H1 (cell line): ENCODE results near the gene FAM181A. TPM values are rescaled to one million over a fixed set of nuclear protein-coding genes. Genes with fewer than 3 reads are reported as not detected.

ENCODE experiments used
- CTCF ChIA-PET: fragments of 300-600 bp; sonication (Branson Sonifier 250); formaldehyde crosslinking; loops from one replicate; lab custom pipeline; 2021; ENCODE audit not compliant: partially characterized antibody; lab: Charles Lee
- POLR2A ChIA-PET: fragments of 300-600 bp; sonication (Branson Sonifier 250); formaldehyde crosslinking; loops from one replicate; lab custom pipeline; 2021; ENCODE audit warnings: inconsistent platforms; ENCODE audit not compliant: partially characterized antibody; lab: Charles Lee
- DNase-seq, 2 experiments: peaks; one replicate each; pipeline versions ENCODE4 v3.0.0 to v3.0.0-alpha.2; 2010 to 2022; ENCODE audit warnings: low spot score in 2 of 2, low read depth in 1 of 2, mixed read lengths in 1 of 2
- FAIRE-seq: peaks from 2 replicates; lab custom pipeline; 2011; peaks lifted over from hg19 to GRCh38; lab: Jason Lieb, UNC
- H2AFZ ChIP-seq: 2 replicates; pipeline ENCODE4 v1.8.1; 2012; ENCODE audit warnings: low read length, inconsistent platforms
- H2AK5ac ChIP-seq: 2 replicates; pipeline ENCODE4 v1.6.1; 2013; ENCODE audit warnings: low read depth, low read length
- H2BK120ac ChIP-seq: replicated peaks from 2 replicates; pipeline ENCODE3; 2013; ENCODE audit warnings: low read depth, low read length, inconsistent platforms
- H2BK12ac ChIP-seq: 2 replicates; pipeline ENCODE4 v1.6.1; 2013; ENCODE audit warnings: low read depth, low read length
- H2BK15ac ChIP-seq: 2 replicates; pipeline ENCODE4 v1.6.1; 2013; ENCODE audit warnings: low read length
- H2BK20ac ChIP-seq: 2 replicates; pipeline ENCODE4 v1.6.1; 2013; ENCODE audit warnings: low read length
- H2BK5ac ChIP-seq: 2 replicates; pipeline ENCODE4 v1.6.1; 2013; ENCODE audit warnings: low read depth, low read length
- H3K14ac ChIP-seq: 2 replicates; pipeline ENCODE4 v1.6.1; 2013; ENCODE audit warnings: inconsistent platforms; ENCODE audit not compliant: insufficient read length
- H3K18ac ChIP-seq: 2 replicates; pipeline ENCODE4 v1.6.1; 2013; ENCODE audit warnings: low read length; ENCODE audit errors: extremely low read depth
- H3K23ac ChIP-seq: 2 replicates; pipeline ENCODE4 v1.6.1; 2013; ENCODE audit warnings: inconsistent platforms; ENCODE audit not compliant: insufficient read length
- H3K23me2 ChIP-seq: 2 replicates; pipeline ENCODE4 v1.6.1; 2013; ENCODE audit warnings: low read depth, low read length
- H3K27ac ChIP-seq: 2 replicates; pipeline ENCODE4 v1.6.1; 2011; ENCODE audit warnings: low read depth, low read length, inconsistent platforms
- H3K27me3 ChIP-seq, 4 experiments: replicated peaks in 1 of 4; 1 replicate in 1 of 4; 2 replicates in 3 of 4; pipeline versions ENCODE4 v1.6.1 to v1.8.1; 2011 to 2013; ENCODE audit warnings: low read length in 3 of 4, mild to moderate bottlenecking in 3 of 4, inconsistent platforms in 2 of 4, mixed read lengths in 2 of 4, moderate library complexity in 1 of 4; ENCODE audit not compliant: control insufficient read depth in 3 of 4, insufficient read depth in 3 of 4; ENCODE audit errors: extremely low read depth in 1 of 4
- H3K36me3 ChIP-seq, 4 experiments: 2 replicates each; pipeline versions ENCODE4 v1.6.1 to v1.8.1; 2011 to 2013; ENCODE audit warnings: mild to moderate bottlenecking in 4 of 4, low read length in 3 of 4, moderate library complexity in 2 of 4, control low read depth in 1 of 4, inconsistent platforms in 1 of 4; ENCODE audit not compliant: insufficient read depth in 4 of 4, control insufficient read depth in 2 of 4
- H3K4ac ChIP-seq: replicated peaks from 2 replicates; pipeline ENCODE3; 2013; ENCODE audit warnings: low read length, low read depth, mixed read lengths, inconsistent platforms; ENCODE audit not compliant: insufficient read length
- H3K4me1 ChIP-seq, 4 experiments: replicated peaks in 1 of 4; 1 replicate in 1 of 4; 2 replicates in 3 of 4; pipeline versions ENCODE4 v1.6.1 to v1.8.1; 2011 to 2013; ENCODE audit warnings: low read length in 3 of 4, inconsistent platforms in 2 of 4, mixed read lengths in 1 of 4; ENCODE audit not compliant: insufficient read depth in 4 of 4, control insufficient read depth in 3 of 4
- H3K4me2 ChIP-seq, 2 experiments: 2 replicates each; pipeline versions ENCODE4 v1.6.1 to v1.8.1; 2011 to 2013; ENCODE audit warnings: low read depth in 2 of 2, low read length in 2 of 2, control low read depth in 1 of 2, inconsistent platforms in 1 of 2, mild to moderate bottlenecking in 1 of 2; ENCODE audit not compliant: insufficient read depth in 1 of 2
- H3K4me3 ChIP-seq, 4 experiments: fragments of 200-600, 300-600 bp in 1 of 4; sonication (generic), shearing (Covaris generic), sonication (Bioruptor Twin) in 1 of 4; 2 replicates each; pipeline versions ENCODE4 v1.5.1 to v1.8.1; 2011 to 2016; ENCODE audit warnings: low read length in 4 of 4, low read depth in 3 of 4, control low read depth in 2 of 4, inconsistent platforms in 2 of 4, mild to moderate bottlenecking in 2 of 4, mixed read lengths in 1 of 4, moderate library complexity in 1 of 4; ENCODE audit not compliant: insufficient read depth in 2 of 4; ENCODE audit errors: extremely low read depth in 1 of 4
- H3K56ac ChIP-seq: replicated peaks from 2 replicates; pipeline ENCODE3; 2013; ENCODE audit warnings: low read depth, mild to moderate bottlenecking, mixed read lengths, low read length, inconsistent platforms; ENCODE audit not compliant: insufficient read length
- H3K79me1 ChIP-seq: 2 replicates; pipeline ENCODE4 v1.6.1; 2013; ENCODE audit warnings: low read depth, low read length, control low read depth
- H3K79me2 ChIP-seq, 2 experiments: 2 replicates each; pipeline versions ENCODE4 v1.6.1 to v1.8.1; 2012 to 2013; ENCODE audit warnings: low read length in 2 of 2, mild to moderate bottlenecking in 2 of 2, inconsistent platforms in 1 of 2; ENCODE audit not compliant: insufficient read depth in 2 of 2, control insufficient read depth in 1 of 2
- H3K9ac ChIP-seq, 4 experiments: replicated peaks in 1 of 4; 1 replicate in 1 of 4; 2 replicates in 3 of 4; pipeline versions ENCODE4 v1.6.1 to v1.8.1; 2011 to 2013; ENCODE audit warnings: low read depth in 3 of 4, low read length in 3 of 4, control low read depth in 2 of 4, mild to moderate bottlenecking in 2 of 4, moderate library complexity in 2 of 4, inconsistent platforms in 1 of 4; ENCODE audit errors: extremely low read depth in 1 of 4
- H3K9me3 ChIP-seq, 2 experiments: 2 replicates each; pipeline versions ENCODE4 v1.6.1 to v1.8.1; 2012 to 2013; ENCODE audit warnings: mild to moderate bottlenecking in 2 of 2, moderate library complexity in 2 of 2, control low read depth in 1 of 2, inconsistent platforms in 1 of 2, low read depth in 1 of 2, low read length in 1 of 2, mixed read lengths in 1 of 2; ENCODE audit not compliant: insufficient read depth in 2 of 2
- H4K20me1 ChIP-seq, 2 experiments: replicated peaks in 1 of 2; 2 replicates each; pipeline versions ENCODE3 to v1.8.1; 2011 to 2013; ENCODE audit warnings: inconsistent platforms in 2 of 2, low read length in 2 of 2, mild to moderate bottlenecking in 1 of 2; ENCODE audit not compliant: insufficient read depth in 2 of 2, control insufficient read depth in 1 of 2
- H4K5ac ChIP-seq: 2 replicates; pipeline ENCODE4 v1.6.1; 2013; ENCODE audit warnings: low read length, low read depth, mixed read lengths, inconsistent platforms; ENCODE audit not compliant: insufficient read length
- H4K8ac ChIP-seq: 2 replicates; pipeline ENCODE4 v1.8.0; 2013; ENCODE audit warnings: mild to moderate bottlenecking, moderate library complexity, low read length, inconsistent platforms; ENCODE audit not compliant: insufficient read depth; ENCODE audit errors: extremely low read depth
- H4K91ac ChIP-seq: replicated peaks from 2 replicates; pipeline ENCODE3; 2013; ENCODE audit warnings: low read length, mixed read lengths, inconsistent platforms; ENCODE audit not compliant: insufficient read length
- CEBPB ChIP-seq: IDR thresholded peaks from 2 replicates; pipeline ENCODE4 v1.6.1; 2012; ENCODE audit warnings: low read depth, low read length
- EP300 ChIP-seq, 2 experiments: IDR thresholded peaks; 1 replicate in 1 of 2; 2 replicates in 1 of 2; pipeline ENCODE4 v1.6.1; 2011 to 2012; ENCODE audit warnings: low read depth in 2 of 2, low read length in 2 of 2, mild to moderate bottlenecking in 2 of 2, borderline replicate concordance in 1 of 2, inconsistent platforms in 1 of 2, moderate library complexity in 1 of 2
- EZH2 ChIP-seq: fragments of 200-600 bp; sonication (generic); IDR thresholded peaks from 2 replicates; pipeline ENCODE4 v1.7.1; 2012; ENCODE audit warnings: low read depth, mild to moderate bottlenecking, moderate library complexity, low read length, inconsistent platforms; ENCODE audit not compliant: severe bottlenecking
- HDAC2 ChIP-seq, 2 experiments: fragments of 300-600 bp in 1 of 2; sonication (generic) in 1 of 2; IDR thresholded peaks; 2 replicates each; pipeline ENCODE4 v1.6.1; 2011 to 2012; ENCODE audit warnings: low read depth in 2 of 2, low read length in 2 of 2, mild to moderate bottlenecking in 2 of 2, moderate library complexity in 2 of 2, borderline replicate concordance in 1 of 2, inconsistent platforms in 1 of 2
- HDAC6 ChIP-seq: IDR thresholded peaks from one replicate; pipeline ENCODE4 v1.7.1; 2012; ENCODE audit warnings: low read depth, mild to moderate bottlenecking, inconsistent platforms, low read length, moderate library complexity
- JUN ChIP-seq: IDR thresholded peaks from 2 replicates; pipeline ENCODE4 v1.6.1; 2011; ENCODE audit warnings: low read depth, mild to moderate bottlenecking, improper control_type of control experiment, low read length
- MAFK ChIP-seq: IDR thresholded peaks from 2 replicates; pipeline ENCODE4 v1.6.1; 2012; ENCODE audit warnings: low read depth, mild to moderate bottlenecking, improper control_type of control experiment, low read length
- MAX ChIP-seq: IDR thresholded peaks from 2 replicates; pipeline ENCODE4 v1.6.1; 2012; ENCODE audit warnings: inconsistent platforms
- PHF8 ChIP-seq: fragments of 200-600 bp; sonication (generic); conservative IDR thresholded peaks from 2 replicates; pipeline ENCODE4 v1.7.1; 2012; ENCODE audit warnings: low read depth, mild to moderate bottlenecking, inconsistent platforms, low read length, moderate library complexity
- POLR2AphosphoS5 ChIP-seq: IDR thresholded peaks from 2 replicates; pipeline ENCODE4 v1.6.1; 2011; ENCODE audit warnings: low read depth, low read length
- RFX5 ChIP-seq: IDR thresholded peaks from 2 replicates; pipeline ENCODE4 v1.6.1; 2011; ENCODE audit warnings: low read depth, low read length, improper control_type of control experiment, borderline replicate concordance
- SRF ChIP-seq: IDR thresholded peaks from 2 replicates; pipeline ENCODE4 v1.6.1; 2011; ENCODE audit warnings: mild to moderate bottlenecking, low read depth, low read length, moderate library complexity
- TAF1 ChIP-seq: IDR thresholded peaks from 2 replicates; pipeline ENCODE4 v1.6.1; 2011; ENCODE audit warnings: mild to moderate bottlenecking, low read depth, low read length
- TCF12 ChIP-seq: IDR thresholded peaks from 2 replicates; pipeline ENCODE4 v1.6.1; 2011; ENCODE audit warnings: low read depth, mild to moderate bottlenecking, low read length
- YY1 ChIP-seq: IDR thresholded peaks from 2 replicates; pipeline ENCODE4 v1.6.1; 2011; ENCODE audit warnings: low read depth, mild to moderate bottlenecking, low read length
- WGBS, 2 experiments: shearing (Covaris generic) in 1 of 2; methylation state at CpG; one replicate each; pipeline versions ENCODE4 v1.1.6 to v1.1.7; 2013 to 2015; ENCODE audit warnings: low lambda C conversion rate in 2 of 2, mixed read lengths in 2 of 2, inconsistent platforms in 1 of 2, low coverage in 1 of 2, missing lambda C conversion rate in 1 of 2; ENCODE audit not compliant: insufficient replicate concordance in 2 of 2, insufficient coverage in 1 of 2, insufficient read length in 1 of 2; ENCODE audit errors: extremely low coverage in 1 of 2, missing lambda C conversion rate in 1 of 2; 5-methylcytosine and 5-hydroxymethylcytosine counted together
- polyA plus RNA-seq, 7 experiments: library from polyadenylated mRNA; depleted of rRNA in 3 of 7; stranded (reverse) in 5 of 7; unstranded in 2 of 7; fragments of >200 nt in 5 of 7; fragments of 200-250 nt in 2 of 7; gene quantifications; 1 replicate in 5 of 7; 2 replicates in 1 of 7; 4 replicates in 1 of 7; pipeline versions ENCODE4 v1.2.1 to v1.2.3, GENCODE V29; 2011 to 2013; ENCODE audit warnings: missing spikeins in 2 of 7, mixed read lengths in 2 of 7
- total RNA-seq: library from RNA; stranded (reverse); fragmentation: NEBNext Ultra II Directional; extraction: Animal tissue kit (Norgen Biotek cat#: 25700); gene quantifications from 2 replicates; pipeline ENCODE4 v1.2.1, GENCODE V29; 2021

The FAM181A gene
- total and polyA plus RNA-seq, 2 of the 8 experiments (the other 6 are each of a cell fraction or from before 2014, with no cell fraction given): not detected

- Histone ChIP-seq H2AFZ (no peak overlapping the region), H2BK12ac (no peak overlapping the region), H3K18ac (no peak overlapping the region)
- TF ChIP-seq TAF1 (no peak), POLR2AphosphoS5 (no peak), MAFK (no peak), PHF8 (no peak), CEBPB (no peak), MAX (no peak), EP300 (IDR thresholded peaks at IDR 0.05; ENCODE audit: borderline replicate concordance in 1 of 2, low read depth in 2 of 2, low read length in 2 of 2) (no peak), RFX5 (no peak), EZH2 (no peak), YY1 (no peak), HDAC2 (IDR thresholded peaks at IDR 0.05; ENCODE audit: borderline replicate concordance in 1 of 2, low read depth in 2 of 2, low read length in 2 of 2) (no peak), JUN (no peak), HDAC6 (no peak), SRF (no peak), TCF12 (no peak)
Observed at GRCh38 chr14:93927800-93928145, 629 bp downstream of the FAM181A start.

More at GRCh38 chr14:93927800-93928145, 629 bp downstream of the FAM181A start:
- no peak overlapping the region for H2BK120ac ChIP-seq
- no peaks in the 10 kb centered on the region for H4K20me1 ChIP-seq
- no peak overlapping the region for H4K91ac ChIP-seq
- FAIRE-seq: no peak
- ChIA-PET CTCF (interaction anchor here (1.0 to 3.7 kb wide), 4 partner anchors 10 to 295 kb away, joined by 3 to 29 read pairs (median 3); no protein-coding TSS in a partner anchor), POLR2A (interaction anchor here (1.6 kb wide), 1 partner anchor 8 kb away, joined by 4 read pairs; no protein-coding TSS in a partner anchor)
- no peak overlapping the region for H3K14ac ChIP-seq
- H3K23ac ChIP-seq: no peak overlapping the region
- no peak overlapping the region for H3K4ac ChIP-seq
- no peak overlapping the region for H3K27ac ChIP-seq
- H3K9me3 ChIP-seq: no peaks in the 10 kb centered on the region
- WGBS, 2 experiments: 81% methylated on average over 6 of the region's 6 CpGs; no CpG with 5 or more reads in 1 of the 2 experiments
- H4K8ac ChIP-seq: no peak overlapping the region; the same call in 1 of the 2 replicates
- no peak overlapping the region for H2BK20ac ChIP-seq
- H3K4me2 ChIP-seq: no peak overlapping the region
- H3K56ac ChIP-seq: no peak overlapping the region
- no peak overlapping the region for H3K4me3 ChIP-seq
- no peak overlapping the region for H2BK15ac ChIP-seq
- no peak for DNase-seq
- no peak overlapping the region for H2AK5ac ChIP-seq
- H3K27me3 ChIP-seq: no peaks in the 10 kb centered on the region
- H3K23me2 ChIP-seq: no peaks in the 10 kb centered on the region
- H3K36me3 ChIP-seq: no peaks in the 10 kb centered on the region
- H3K79me2 ChIP-seq: no peaks in the 10 kb centered on the region
- H3K9ac ChIP-seq: no peak overlapping the region
- H4K5ac ChIP-seq: no peak overlapping the region
- no peak overlapping the region for H2BK5ac ChIP-seq
- no peaks in the 10 kb centered on the region for H3K79me1 ChIP-seq
- H3K4me1 ChIP-seq: peaks cover 0 to 5% (median 0%) of the 10 kb centered on the region in 4 experiments; a peak in 1 of 7 replicates
